Activated T-cell treated with anti-CD3 and anti-CD28 coated beads, Interleukin-2, amount 50 U/mL, for 24 hours (primary cell): ENCODE measurements around the gene TRAPPC2L.
"Not testable (repeated sequence)": the region's sequence is repeated elsewhere in the genome, so short reads cannot be mapped to it uniquely, and the experiment has no call there.

Experiments used
- DNase-seq: peaks from one replicate; pipeline ENCODE4 v3.0.0-alpha.2; 2020
- H3K27ac Mint-ChIP-seq: 2 replicates; pipeline ENCODE4 v1.8.0; 2020; ENCODE audit warnings: mild to moderate bottlenecking, mixed read lengths
- H3K27me3 Mint-ChIP-seq: 2 replicates; pipeline ENCODE4 v1.8.0; 2020; ENCODE audit warnings: mixed read lengths
- H3K36me3 Mint-ChIP-seq: 2 replicates; pipeline ENCODE4 v1.8.0; 2020; ENCODE audit warnings: low read depth, mixed read lengths
- H3K4me1 Mint-ChIP-seq: 2 replicates; pipeline ENCODE4 v1.8.0; 2020; ENCODE audit warnings: low read depth, mixed read lengths
- H3K4me3 Mint-ChIP-seq: 2 replicates; pipeline ENCODE4 v1.8.0; 2020; ENCODE audit warnings: mild to moderate bottlenecking, moderate library complexity, mixed read lengths
- H3K9me3 Mint-ChIP-seq: 2 replicates; pipeline ENCODE4 v1.8.0; 2020; ENCODE audit warnings: mixed read lengths

TRAPPC2L gene

GRCh38 chr16:88889702-88890352, 32.9 kb downstream of the TRAPPC2L start:
- not testable (repeated sequence) for H3K4me1 Mint-ChIP-seq, H3K4me3 Mint-ChIP-seq, H3K36me3 Mint-ChIP-seq, DNase-seq, H3K27me3 Mint-ChIP-seq, H3K9me3 Mint-ChIP-seq, H3K27ac Mint-ChIP-seq

GRCh38 chr16:88891083-88891482, 34.2 kb downstream of the TRAPPC2L start:
- no peaks in the 10 kb centered on the region for H3K27me3 Mint-ChIP-seq
- no peak for DNase-seq
- H3K27ac Mint-ChIP-seq, result no peak overlapping the region
- no peaks in the 10 kb centered on the region for H3K9me3 Mint-ChIP-seq
- no peaks in the 10 kb centered on the region for H3K36me3 Mint-ChIP-seq
- no peaks in the 10 kb centered on the region for H3K4me1 Mint-ChIP-seq
- H3K4me3 Mint-ChIP-seq, result no peak overlapping the region

- H3K27ac Mint-ChIP-seq, result no peak overlapping the region
Measured at GRCh38 chr16:88892065-88892464, 35.1 kb downstream of the TRAPPC2L start.

DNA sequence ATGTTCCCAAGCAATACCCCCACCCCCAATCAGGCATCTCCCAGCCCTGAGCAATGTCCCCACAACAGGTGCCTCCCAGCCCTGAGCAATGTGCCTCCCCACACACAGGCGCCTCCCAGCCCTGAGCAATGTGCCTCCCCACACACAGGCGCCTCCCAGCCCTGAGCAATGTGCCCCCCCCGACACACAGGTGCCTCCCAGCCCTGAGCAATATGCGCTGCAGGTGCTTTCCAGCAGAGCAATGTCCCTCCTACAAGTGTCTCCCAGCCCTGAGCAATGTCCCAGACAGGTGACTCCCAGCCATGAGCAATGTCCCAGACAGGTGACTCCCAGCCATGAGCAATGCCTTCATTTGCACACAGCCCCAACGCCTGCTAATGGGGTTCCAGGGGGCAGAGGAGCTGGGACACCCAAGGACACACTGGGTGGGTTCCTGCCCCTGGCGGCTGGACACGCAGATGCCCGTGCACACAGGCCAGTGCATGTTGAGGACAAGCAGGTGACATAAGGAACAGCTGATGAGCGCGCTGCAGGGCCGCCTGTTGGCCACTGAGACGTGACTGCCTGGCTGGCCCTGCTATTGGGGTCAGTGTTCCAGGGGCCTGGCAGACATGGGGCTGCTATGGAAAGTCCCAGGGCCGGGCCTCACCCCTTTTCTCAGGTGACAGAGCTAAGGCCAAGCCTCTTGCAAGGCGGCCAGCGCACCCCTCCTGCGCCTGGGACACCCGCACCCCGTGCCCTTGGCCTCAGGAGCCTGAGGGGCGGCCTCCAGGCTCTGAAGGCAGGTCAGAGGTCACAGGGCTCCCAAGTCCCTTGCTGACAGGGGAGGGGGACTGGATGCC, 36.4 kb downstream of the TRAPPC2L start:
- Mint-ChIP-seq H3K27me3 (no peaks in the 10 kb centered on the region), H3K4me1 (no peaks in the 10 kb centered on the region), H3K9me3 (no peaks in the 10 kb centered on the region), H3K4me3 (no peak overlapping the region), H3K36me3 (no peaks in the 10 kb centered on the region), H3K27ac (no peak overlapping the region)
- DNase-seq, result no peak

More at GRCh38 chr16:88892065-88892464, 35.1 kb downstream of the TRAPPC2L start:
- no peak for DNase-seq
- Mint-ChIP-seq H3K27me3 (no peaks in the 10 kb centered on the region), H3K36me3 (no peaks in the 10 kb centered on the region), H3K9me3 (no peaks in the 10 kb centered on the region), H3K4me3 (no peak overlapping the region), H3K4me1 (no peaks in the 10 kb centered on the region)

DNA sequence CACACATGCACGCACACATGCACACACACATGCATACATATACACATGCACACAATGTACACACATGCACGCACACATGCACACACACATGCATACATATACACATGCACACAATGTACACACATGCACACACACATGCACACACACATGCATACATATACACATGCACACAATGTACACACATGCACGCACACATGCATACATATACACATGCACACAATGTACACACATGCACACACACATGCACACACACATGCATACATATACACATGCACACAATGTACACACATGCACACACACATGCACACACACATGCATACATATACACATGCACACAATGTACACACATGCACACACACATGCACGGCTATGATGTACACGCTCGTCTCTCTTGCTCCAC, 37.3 kb downstream of the TRAPPC2L start:
- not testable (repeated sequence) for H3K27ac Mint-ChIP-seq, H3K36me3 Mint-ChIP-seq, H3K9me3 Mint-ChIP-seq, H3K4me3 Mint-ChIP-seq, H3K4me1 Mint-ChIP-seq, DNase-seq, H3K27me3 Mint-ChIP-seq

DNA sequence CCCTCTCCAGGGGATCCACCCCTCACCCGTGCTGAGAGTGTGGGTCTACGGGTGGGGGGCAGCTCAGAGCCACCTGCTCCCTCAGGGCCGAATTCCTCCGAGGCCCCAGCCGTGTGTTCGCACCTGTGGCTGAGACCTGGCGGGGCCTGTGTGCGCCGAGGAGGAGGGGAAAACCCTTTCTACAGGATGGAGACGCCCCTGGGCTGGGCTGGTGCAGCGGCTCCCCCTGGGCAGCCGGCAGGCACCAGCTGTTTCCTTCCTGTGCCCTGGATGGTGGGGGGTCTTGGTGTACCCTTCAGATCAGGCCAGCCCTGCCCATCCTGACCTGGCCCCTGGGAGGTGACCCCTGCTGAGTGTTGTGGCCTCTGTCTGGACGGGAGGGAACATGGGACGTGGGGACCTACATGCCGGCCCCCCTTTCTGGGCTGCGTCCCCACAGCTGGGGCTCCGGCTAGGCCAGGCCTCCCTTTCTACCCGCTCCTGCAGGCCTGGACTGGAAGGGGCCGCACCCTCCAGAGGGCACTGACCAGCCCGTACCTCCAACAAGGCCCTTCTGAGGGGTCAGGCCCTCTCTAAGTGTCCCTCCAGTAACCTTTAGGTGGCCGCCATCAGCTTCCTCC, 37.9 kb downstream of the TRAPPC2L start:
- H3K36me3 Mint-ChIP-seq, result no peaks in the 10 kb centered on the region
- H3K4me1 Mint-ChIP-seq, result no peaks in the 10 kb centered on the region
- H3K4me3 Mint-ChIP-seq, result no peak overlapping the region
- no peaks in the 10 kb centered on the region for H3K27me3 Mint-ChIP-seq
- no peaks in the 10 kb centered on the region for H3K9me3 Mint-ChIP-seq
- no peak for DNase-seq
- H3K27ac Mint-ChIP-seq, result no peak overlapping the region

DNA sequence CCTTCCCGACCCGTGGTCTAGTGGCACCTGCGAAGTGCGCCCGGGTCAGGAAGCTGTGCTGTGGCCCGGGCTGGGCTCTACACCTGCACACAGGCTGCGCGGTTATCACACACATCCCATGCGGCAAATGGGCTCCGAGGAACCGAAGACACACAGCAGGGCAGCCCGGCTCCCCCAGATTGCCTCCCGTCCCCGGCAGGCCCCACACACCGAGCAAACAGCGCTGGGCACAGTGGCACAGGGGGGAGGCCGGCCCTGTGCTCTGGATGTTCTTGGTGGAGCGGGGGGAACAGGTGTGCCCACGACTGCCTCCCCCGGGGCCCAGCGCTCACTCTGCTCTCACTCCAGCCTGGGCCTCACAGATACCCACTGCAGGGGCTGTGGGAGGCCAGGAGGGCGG, 38.4 kb downstream of the TRAPPC2L start:
- H3K9me3 Mint-ChIP-seq, result no peaks in the 10 kb centered on the region
- H3K27ac Mint-ChIP-seq, result no peak overlapping the region

DNA sequence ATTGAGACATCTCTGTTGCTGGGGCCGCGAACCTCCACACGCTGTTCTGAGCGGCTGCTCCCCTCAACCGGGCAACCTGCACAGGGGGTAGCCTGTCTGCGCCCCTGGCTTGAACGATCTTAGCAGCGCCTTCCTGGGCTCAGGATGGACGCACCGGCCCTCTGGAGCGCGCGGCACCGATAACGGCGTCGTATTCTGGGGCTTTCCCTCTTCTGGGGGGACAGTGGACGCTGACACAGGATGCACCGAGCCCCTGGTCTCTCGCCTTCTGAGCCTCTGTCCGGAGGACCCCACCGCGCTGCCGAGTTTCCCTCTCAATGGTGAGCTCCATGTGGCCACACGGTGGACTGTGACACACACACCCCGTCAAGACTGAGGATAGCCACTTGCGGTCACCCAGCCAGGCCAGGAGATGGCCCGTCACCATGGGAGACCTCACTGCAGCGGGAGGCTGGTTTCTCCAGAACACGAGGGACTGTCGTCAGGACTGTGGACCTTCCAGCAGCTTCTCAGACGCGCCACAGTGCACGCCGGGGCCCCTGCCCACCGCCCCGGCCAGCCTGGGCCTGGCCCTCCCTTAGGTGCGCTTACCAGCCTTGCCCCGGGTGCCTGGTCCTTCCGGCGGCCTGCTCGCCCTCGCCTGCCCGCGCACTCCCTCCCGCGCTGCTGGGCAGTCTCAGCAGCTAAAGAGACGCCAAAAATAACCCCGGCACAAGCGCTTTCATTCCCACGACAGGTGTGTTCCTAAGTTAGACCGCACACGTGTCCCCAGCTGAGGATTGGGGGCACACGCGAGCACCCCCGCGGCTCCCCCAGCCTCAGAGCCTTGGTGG, 39.5 kb downstream of the TRAPPC2L start:
- DNase-seq, result no peak
- Mint-ChIP-seq H3K9me3 (no peaks in the 10 kb centered on the region), H3K4me3 (no peak overlapping the region), H3K4me1 (no peaks in the 10 kb centered on the region), H3K36me3 (no peaks in the 10 kb centered on the region), H3K27ac (no peak overlapping the region), H3K27me3 (no peaks in the 10 kb centered on the region)

More for the DNA sequence above, 38.4 kb downstream of the TRAPPC2L start:
- Mint-ChIP-seq H3K4me1 (no peaks in the 10 kb centered on the region), H3K36me3 (no peaks in the 10 kb centered on the region), H3K27me3 (no peaks in the 10 kb centered on the region), H3K4me3 (no peak overlapping the region)
- no peak for DNase-seq

- Mint-ChIP-seq H3K4me1 (no peaks in the 10 kb centered on the region), H3K27ac (no peak overlapping the region), H3K9me3 (no peaks in the 10 kb centered on the region), H3K27me3 (no peaks in the 10 kb centered on the region), H3K36me3 (no peaks in the 10 kb centered on the region), H3K4me3 (no peak overlapping the region)
- DNase-seq, result no peak
Measured at GRCh38 chr16:88897696-88898425, 40.9 kb downstream of the TRAPPC2L start.

GRCh38 chr16:88899901-88900661, 43.2 kb downstream of the TRAPPC2L start:
- H3K4me3 Mint-ChIP-seq, result no peak overlapping the region
- H3K36me3 Mint-ChIP-seq, result no peaks in the 10 kb centered on the region
- H3K27me3 Mint-ChIP-seq, result no peaks in the 10 kb centered on the region
- H3K27ac Mint-ChIP-seq, result no peak overlapping the region
- no peaks in the 10 kb centered on the region for H3K9me3 Mint-ChIP-seq
- H3K4me1 Mint-ChIP-seq, result no peaks in the 10 kb centered on the region
- no peak for DNase-seq

- no peaks in the 10 kb centered on the region for H3K4me1 Mint-ChIP-seq
- no peak for DNase-seq
- H3K27ac Mint-ChIP-seq, result no peak overlapping the region
- no peaks in the 10 kb centered on the region for H3K36me3 Mint-ChIP-seq
- no peaks in the 10 kb centered on the region for H3K27me3 Mint-ChIP-seq
- no peak overlapping the region for H3K4me3 Mint-ChIP-seq
- no peaks in the 10 kb centered on the region for H3K9me3 Mint-ChIP-seq
Measured at GRCh38 chr16:88900662-88901052, 43.7 kb downstream of the TRAPPC2L start.

DNA sequence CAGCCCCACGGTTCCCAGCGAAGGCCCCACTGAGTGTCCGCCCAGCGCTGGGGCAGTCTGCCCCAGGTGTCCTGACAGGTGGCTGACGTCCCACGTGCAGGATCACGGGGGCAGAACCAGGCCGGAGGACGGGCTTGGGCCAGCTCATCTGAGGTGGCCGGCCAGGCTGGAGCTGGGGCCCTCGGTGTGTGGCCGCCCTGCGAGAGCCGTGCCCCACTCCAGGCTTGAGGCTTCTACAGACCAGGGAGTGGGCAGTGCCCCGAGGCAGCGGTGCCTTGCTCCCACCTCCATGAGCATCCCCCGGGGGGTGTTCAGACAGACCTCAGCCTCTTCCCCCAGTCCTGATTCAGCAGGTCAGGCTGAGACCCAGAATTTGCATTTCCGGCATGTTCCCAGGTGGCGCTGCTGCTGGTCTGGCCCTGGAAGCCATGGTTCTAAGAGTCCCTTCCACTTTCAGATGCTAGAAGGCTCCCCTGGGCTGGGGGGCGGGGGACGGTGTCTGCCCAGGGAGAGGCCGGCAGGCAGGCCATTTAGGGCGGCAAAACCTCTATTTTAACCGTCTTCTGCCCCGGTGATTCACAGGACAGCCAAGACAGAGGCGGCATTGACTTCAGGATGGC, 44.9 kb downstream of the TRAPPC2L start:
- DNase-seq, result no peak
- Mint-ChIP-seq H3K27me3 (no peaks in the 10 kb centered on the region), H3K9me3 (no peaks in the 10 kb centered on the region), H3K4me1 (no peaks in the 10 kb centered on the region), H3K27ac (no peak overlapping the region), H3K4me3 (no peak overlapping the region), H3K36me3 (no peaks in the 10 kb centered on the region)

DNA sequence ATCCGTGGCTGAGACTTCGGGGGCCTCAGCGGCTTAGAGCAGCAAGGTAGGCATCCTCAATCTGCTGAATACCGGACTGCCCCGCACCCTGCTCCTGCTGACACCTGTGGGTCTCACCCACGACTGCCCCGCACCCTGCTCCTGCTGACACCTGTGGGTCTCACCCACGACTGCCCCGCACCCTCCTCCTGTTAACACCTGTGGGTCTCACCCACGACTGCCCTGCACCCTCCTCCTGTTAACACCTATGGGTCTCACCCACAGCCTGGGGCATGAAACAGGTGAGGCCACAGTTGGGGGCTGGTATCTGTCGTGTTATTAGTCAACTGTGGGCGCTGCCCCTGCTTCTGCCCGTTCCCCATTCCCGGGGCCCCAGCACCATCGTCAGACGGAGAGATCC, 45.8 kb downstream of the TRAPPC2L start:
- H3K36me3 Mint-ChIP-seq, result no peaks in the 10 kb centered on the region
- H3K27ac Mint-ChIP-seq, result no peak overlapping the region
- H3K4me3 Mint-ChIP-seq, result no peak overlapping the region
- no peaks in the 10 kb centered on the region for H3K9me3 Mint-ChIP-seq
- H3K27me3 Mint-ChIP-seq, result no peaks in the 10 kb centered on the region
- no peaks in the 10 kb centered on the region for H3K4me1 Mint-ChIP-seq
- no peak for DNase-seq
